ENCODE results near the gene MAB21L4.

MAB21L4 gene

GRCh38 chr2:240894006-240894405, 1.9 kb downstream of the MAB21L4 start:
- DNase-seq = no peak

DNA sequence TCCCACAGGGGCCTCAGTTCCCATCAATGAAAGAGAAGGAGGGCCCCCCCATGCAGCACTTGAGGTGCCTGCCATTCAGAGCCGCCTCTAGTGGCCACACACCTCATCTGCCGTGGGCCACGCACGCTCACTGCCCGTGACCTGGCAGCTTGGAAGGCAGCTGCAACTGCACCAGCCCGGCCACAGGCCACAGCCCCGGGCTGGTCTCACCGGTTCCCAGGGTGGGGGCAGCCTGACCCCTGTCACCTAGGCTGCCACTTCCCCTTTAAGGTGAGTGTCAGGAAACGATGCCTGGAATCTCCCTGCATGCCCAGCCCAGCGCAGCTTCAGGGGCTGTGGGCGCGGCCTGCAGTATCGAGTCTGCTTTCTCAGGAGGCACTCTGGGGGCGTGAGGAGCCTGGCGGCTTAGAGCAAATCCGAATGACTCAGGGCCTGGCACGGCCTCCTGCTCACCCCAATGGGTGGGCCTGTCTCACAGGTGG, 2.6 kb downstream of the MAB21L4 start:
- no peak for DNase-seq

DNA sequence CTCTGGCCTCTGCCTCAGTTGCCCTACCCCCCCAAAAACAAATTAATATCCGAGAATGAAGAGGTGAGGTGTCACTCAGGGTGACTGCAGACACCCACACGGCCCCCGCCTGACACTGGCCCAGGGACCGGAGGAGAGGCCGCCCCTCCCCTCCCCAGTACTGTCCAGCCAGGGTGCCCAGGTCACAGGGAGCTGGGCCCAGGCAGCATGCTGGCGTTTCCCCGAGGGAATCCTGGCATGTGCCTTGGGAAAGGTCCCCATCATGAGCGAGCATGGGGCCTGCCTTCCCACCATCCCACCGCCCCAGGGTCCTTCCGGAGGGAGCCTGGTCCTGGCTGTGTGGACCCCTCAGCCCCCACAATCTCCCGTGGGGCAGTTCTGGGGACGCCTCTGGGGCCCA, 3.0 kb downstream of the MAB21L4 start:
- DNase-seq = no peak

DNA sequence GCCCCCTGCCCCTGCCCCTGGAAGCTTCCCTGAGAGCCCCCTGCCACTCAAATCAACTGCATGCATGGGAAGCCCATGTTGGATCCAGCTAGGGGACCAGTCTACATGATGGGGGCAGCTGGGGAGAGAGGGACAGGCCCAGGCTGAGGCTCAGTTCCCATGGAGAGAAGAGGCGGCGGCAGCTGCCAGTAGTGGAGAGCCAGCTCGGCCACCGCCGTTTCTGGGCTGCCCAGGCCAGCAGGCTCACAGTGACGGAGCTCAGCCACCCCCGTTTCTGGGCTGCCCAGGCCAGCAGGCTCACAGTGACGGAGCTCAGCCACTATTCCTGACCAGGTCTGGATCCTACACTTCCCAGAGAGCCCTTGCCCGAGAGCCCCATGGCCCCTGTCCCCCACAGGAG, 3.6 kb downstream of the MAB21L4 start:
- no peak for DNase-seq

- no peak for DNase-seq
Observed at GRCh38 chr2:240891492-240892340, 4.2 kb downstream of the MAB21L4 start.

DNA sequence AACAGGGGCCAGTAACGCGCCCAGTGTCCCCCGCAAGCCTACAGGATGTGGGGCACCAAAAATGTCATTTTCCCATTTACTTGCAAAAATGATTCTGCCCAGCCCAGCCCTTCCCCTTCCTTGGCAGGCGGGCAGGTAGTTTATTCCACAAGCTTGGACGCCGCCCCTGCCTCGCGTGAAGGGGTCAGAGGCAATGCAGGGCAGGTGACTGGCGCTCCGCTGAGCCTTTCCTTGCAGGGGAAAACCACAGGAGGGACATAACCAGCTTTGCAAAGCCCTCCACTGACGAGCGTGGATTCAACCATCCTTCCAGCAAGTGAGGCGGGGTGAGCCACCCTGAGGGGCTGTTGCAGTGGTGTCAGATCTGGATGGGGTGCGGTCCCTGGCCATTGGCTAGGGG, 5.3 kb downstream of the MAB21L4 start:
- no peak for DNase-seq

GRCh38 chr2:240889601-240890560, 6.1 kb downstream of the MAB21L4 start:
- DNase-seq = no peak

- DNase-seq = no peak
Observed at GRCh38 chr2:240888890-240889573, 6.9 kb downstream of the MAB21L4 start.

- DNase-seq = no peak
Observed at GRCh38 chr2:240888130-240888889, 7.6 kb downstream of the MAB21L4 start.

DNA sequence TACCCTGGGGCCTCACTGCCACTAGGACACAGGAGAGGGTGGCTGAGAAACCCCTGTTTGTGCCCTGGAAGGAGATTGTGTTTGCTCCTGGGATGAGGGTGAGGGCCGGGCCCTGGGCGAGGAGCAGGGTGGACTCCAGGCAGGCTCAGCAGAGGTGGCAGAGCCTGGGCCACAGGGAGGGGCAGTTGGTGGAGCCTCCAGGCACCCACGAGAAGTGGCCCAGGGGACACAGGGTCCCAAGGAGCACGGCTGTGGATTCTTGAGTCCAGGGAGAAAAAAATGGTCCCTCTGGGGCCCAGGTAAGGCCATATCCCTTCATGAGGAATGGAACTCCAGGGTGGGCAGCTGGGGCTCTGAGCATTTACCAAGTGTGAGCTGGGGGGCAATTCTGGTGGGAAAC, 8.3 kb downstream of the MAB21L4 start:
- DNase-seq = no peak

DNA sequence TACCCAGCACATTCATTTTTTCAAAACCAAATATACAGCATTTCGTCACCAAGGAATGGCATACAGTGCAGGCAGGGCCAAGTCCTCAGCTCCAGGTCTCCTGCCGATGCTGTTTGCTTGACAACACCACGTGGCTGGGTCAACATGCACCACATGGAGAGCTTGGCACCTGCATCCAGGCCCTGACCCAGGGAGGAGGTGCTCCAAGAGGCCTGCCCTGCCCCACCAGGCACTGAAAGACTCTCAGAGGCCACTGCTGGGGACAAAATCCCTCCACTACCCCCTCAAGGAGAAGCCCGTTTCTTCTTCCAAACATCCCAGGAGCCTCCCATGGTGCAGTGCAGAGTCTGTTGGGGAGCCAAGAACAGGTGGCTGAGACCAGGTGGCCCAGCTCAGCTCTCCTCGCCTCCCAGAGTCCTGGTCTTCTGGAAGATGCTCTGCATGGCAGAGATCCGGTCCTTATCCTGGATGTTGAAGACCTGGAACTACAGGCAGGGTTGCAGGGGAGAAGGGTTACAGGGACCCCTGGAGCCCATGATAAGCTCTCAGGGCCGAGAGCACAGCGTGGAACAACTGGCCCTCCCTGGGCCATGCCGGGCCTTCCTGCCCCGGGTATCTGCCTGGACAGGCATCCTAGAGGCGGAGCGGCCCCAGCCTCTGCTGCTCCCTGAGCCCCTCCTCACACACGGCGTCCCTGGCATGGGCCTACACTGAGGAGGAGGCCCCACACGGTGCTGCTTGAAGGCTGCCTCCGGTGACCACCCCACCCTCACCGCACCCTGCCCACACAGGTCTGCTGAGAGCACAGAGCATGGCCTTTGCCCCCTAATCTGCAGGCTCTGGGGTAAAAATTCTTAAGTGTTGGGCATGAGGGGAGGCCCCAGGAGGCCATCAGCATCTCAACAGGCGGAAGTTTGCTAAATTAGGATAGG, 9.0 kb downstream of the MAB21L4 start:
- no peak for DNase-seq

DNA sequence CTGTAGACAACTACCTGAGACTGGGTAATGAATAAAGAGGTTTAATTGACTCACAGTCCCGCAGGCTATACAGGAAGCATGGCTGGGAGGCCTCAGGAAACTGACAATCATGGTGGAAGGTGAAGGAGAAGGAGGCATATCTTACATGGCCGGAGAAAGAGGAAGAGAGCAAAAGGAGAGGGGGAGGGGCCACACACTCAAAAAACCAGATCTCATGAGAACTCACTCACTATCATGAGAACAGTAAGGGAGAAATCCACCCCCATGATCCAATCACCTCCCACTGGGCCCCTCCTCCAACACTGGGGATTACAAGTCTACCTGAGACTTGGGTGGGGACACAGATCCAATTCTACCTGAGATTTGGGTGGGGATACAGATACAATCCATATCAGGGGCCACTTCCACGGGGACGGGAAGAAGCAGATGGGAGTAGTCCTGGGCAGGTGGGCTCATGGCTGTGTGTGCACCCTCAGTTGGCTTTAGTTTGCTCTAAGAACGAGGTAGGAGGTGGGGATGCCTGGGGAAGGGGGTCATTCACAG, 9.9 kb downstream of the MAB21L4 start:
- DNase-seq = no peak

- no peak for DNase-seq
Observed at GRCh38 chr2:240885566-240885965, 10.4 kb downstream of the MAB21L4 start.

DNA sequence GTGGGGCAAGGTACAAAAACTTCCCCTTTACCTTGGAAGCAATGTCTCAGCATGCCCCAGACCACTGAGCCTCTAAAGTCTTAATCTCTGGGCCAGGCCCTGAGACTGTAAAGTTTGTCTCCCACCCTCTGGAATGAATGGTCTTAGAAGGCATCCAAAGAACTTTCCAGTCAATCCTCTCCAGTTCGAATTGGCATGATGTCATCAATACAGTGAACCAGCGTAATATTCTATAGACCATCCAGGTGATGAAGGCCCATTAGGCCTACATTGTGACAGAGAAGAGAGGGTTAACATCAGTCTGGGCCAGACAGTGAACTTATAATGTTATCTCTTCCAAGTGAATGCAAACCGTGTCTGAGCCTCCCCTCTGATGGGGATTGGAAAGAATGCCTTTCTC, 11.2 kb downstream of the MAB21L4 start:
- no peak for DNase-seq

DNA sequence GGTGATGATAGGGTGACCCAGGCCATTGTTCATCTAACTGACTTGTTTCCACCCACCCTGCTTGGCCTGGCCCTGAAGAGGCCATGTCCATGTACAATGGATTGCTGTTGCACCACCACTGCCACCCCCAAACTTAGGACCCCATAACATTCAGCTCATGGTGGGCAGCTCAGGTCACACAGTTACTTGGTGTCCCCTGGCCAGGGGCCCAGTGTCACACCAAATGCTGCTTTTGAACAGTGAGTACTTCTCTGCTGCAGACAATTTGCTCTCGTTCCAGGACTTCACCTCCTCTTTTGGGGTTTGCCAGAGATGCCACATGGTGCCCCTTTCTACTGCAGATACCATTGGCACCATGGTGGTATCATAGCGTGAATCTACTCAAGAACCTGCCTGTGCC, 11.7 kb downstream of the MAB21L4 start:
- no peak for DNase-seq

GRCh38 chr2:240881913-240882312, 14.0 kb downstream of the MAB21L4 start:
- no peak for DNase-seq

- DNase-seq = no peak
Observed at GRCh38 chr2:240879105-240879504, 16.9 kb downstream of the MAB21L4 start.

GRCh38 chr2:240878341-240878936, 17.5 kb downstream of the MAB21L4 start:
- no peak for DNase-seq

DNA sequence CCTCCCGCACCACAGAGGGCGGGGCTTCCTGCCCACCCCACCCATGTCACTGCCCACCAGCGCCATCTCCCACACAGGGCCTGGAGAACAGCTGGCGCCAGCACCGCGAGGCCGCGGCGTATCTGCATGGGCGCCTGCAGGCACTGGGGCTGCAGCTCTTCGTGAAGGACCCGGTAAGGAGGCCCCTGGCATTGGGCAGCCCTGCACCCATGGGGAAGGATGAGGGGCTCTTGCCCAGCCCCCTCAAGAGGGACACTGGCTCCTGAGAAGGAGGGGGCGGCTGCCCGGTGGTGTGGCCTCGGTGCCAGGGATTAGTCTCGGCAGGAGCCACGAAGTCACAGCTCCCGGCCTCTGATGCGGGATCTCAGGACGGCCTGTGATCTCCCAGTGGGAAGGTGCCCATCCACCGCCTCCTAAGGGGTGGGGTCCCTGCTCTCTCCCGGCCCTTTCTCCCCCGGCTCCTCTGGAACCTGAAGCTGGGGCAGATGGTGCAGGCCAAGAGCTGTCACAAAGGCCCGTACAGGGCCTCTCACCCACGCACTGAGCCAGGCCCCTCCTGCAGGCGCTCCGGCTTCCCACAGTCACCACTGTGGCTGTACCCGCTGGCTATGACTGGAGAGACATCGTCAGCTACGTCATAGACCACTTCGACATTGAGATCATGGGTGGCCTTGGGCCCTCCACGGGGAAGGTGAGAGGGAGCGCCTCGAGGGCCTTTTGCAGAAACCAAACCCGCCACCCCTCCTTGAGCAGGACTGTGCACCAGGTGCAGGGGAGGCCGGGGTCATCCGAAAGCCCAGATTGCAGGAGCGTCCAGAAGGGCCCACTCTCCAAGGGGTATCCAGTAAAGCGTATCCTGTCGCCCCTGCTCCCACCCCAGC, 18.3 kb downstream of the MAB21L4 start:
- DNase-seq = no peak

All from inflammatory macrophage treated with lipopolysaccharide for 4 hours (primary cell).